ENCODE results near the gene VWF. TPM values are rescaled to one million over a fixed set of nuclear protein-coding genes. Genes with fewer than 3 reads are reported as not detected.

VWF gene
- total and polyA plus RNA-seq, 2 donors (not counting 1 experiment from before 2014, with no cell fraction given) = not detected

GRCh38 chr12:5904969-5905368, 219.5 kb downstream of the VWF start:
- Histone ChIP-seq H2AFZ (ENCODE audit: insufficient read depth, low read depth, low read length, poor library complexity, severe bottlenecking) (no peak overlapping the region), H3K9ac (ENCODE audit: low read length) (no peak overlapping the region), H3K4me1 (ENCODE audit: control insufficient read depth in 2 of 2, insufficient read depth in 2 of 2, low read length in 2 of 2) (no peaks in the 10 kb centered on the region), H3K9me3 (ENCODE audit: control extremely low read depth in 1 of 3, control insufficient read depth in 2 of 3, insufficient read depth in 1 of 3, low read length in 2 of 3) (peaks cover 0 to 2% (median 0%) of the 10 kb centered on the region in 3 donors), H4K20me1 (ENCODE audit: control insufficient read depth, insufficient read depth, low read length, poor library complexity, severe bottlenecking) (no peaks in the 10 kb centered on the region), H3K36me3 (replicated peaks in 1 of 2; ENCODE audit: control extremely low read depth in 1 of 2, control insufficient read depth in 1 of 2, extremely low read depth in 1 of 2, insufficient read depth in 2 of 2, low read length in 1 of 2) (no peaks in the 10 kb centered on the region), H3K27me3 (replicated peaks in 1 of 4; ENCODE audit: control extremely low read depth in 1 of 4, control insufficient read depth in 3 of 4, insufficient read depth in 4 of 4, low read length in 3 of 4) (no peaks in the 10 kb centered on the region), H3K4me3 (ENCODE audit: control extremely low read depth in 1 of 5, extremely low read depth in 1 of 5, insufficient read depth in 1 of 5, low read depth in 2 of 5, low read length in 4 of 5) (no peak overlapping the region), H3K4me2 (replicated peaks; ENCODE audit: low read depth, low read length, poor library complexity, severe bottlenecking) (no peak overlapping the region), H3K27ac (ENCODE audit: low read length in 2 of 2) (no peak overlapping the region), H3K79me2 (ENCODE audit: control insufficient read depth, insufficient read depth, low read length) (no peaks in the 10 kb centered on the region)
- POLR2A ChIA-PET = no interaction called here
- H3K4me3 Mint-ChIP-seq = no peak overlapping the region
- DNase-seq = no peak
- 84% methylated on average over 5 of the region's 6 CpGs for WGBS (ENCODE audit: insufficient coverage)
- no peaks in the 10 kb centered on the region for H3K4me1 Mint-ChIP-seq
- no peak for TF ChIP-seq EZH2 (IDR thresholded peaks at IDR 0.05; ENCODE audit: borderline replicate concordance, insufficient read depth, low read depth, low read length, poor library complexity, severe bottlenecking)
- TF ChIP-seq, protein P1, sequence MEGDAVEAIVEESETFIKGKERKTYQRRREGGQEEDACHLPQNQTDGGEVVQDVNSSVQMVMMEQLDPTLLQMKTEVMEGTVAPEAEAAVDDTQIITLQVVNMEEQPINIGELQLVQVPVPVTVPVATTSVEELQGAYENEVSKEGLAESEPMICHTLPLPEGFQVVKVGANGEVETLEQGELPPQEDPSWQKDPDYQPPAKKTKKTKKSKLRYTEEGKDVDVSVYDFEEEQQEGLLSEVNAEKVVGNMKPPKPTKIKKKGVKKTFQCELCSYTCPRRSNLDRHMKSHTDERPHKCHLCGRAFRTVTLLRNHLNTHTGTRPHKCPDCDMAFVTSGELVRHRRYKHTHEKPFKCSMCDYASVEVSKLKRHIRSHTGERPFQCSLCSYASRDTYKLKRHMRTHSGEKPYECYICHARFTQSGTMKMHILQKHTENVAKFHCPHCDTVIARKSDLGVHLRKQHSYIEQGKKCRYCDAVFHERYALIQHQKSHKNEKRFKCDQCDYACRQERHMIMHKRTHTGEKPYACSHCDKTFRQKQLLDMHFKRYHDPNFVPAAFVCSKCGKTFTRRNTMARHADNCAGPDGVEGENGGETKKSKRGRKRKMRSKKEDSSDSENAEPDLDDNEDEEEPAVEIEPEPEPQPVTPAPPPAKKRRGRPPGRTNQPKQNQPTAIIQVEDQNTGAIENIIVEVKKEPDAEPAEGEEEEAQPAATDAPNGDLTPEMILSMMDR (IDR thresholded peaks at IDR 0.05) = no peak
- ATAC-seq (ENCODE audit: low read depth) = no peak
- CTCF ChIA-PET = no interaction called here
- no peak overlapping the region for H3K27ac Mint-ChIP-seq
- intact Hi-C loops (cut with micrococcal nuclease) = no loop called here
- H3K9me3 Mint-ChIP-seq (ENCODE audit: insufficient read depth) = no peaks in the 10 kb centered on the region
- H3K27me3 Mint-ChIP-seq = peaks cover 20% of the 10 kb centered on the region

DNA sequence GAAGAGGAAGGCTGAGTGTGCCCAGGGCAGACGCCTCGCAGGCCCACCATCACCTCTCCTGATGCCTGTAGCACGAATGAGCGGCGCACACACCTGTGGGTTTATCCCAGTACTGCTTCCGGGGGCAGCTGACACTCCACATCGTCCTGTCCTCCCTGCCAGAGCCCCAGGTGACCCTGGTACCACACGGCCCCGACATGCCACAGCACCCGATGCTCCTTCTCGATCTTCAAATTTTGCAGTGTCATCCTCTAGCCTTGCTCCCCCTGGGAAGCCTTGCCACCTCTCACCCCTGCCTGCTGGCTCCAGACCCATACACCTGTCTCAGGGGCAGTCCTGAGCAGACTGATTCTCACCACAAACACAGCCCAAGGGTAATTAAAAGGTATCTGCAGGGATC, 220.0 kb downstream of the VWF start:
- Histone ChIP-seq H3K9ac (ENCODE audit: low read length) (no peak overlapping the region), H2AFZ (ENCODE audit: insufficient read depth, low read depth, low read length, poor library complexity, severe bottlenecking) (no peak overlapping the region), H3K4me2 (replicated peaks; ENCODE audit: low read depth, low read length, poor library complexity, severe bottlenecking) (no peak overlapping the region), H3K27me3 (replicated peaks in 1 of 4; ENCODE audit: control extremely low read depth in 1 of 4, control insufficient read depth in 3 of 4, insufficient read depth in 4 of 4, low read length in 3 of 4) (peaks cover 0 to 2% (median 0%) of the 10 kb centered on the region in 4 experiments), H3K9me3 (ENCODE audit: control extremely low read depth in 1 of 3, control insufficient read depth in 2 of 3, insufficient read depth in 1 of 3, low read length in 2 of 3) (peaks cover 0 to 2% (median 0%) of the 10 kb centered on the region in 3 donors), H3K36me3 (replicated peaks in 1 of 2; ENCODE audit: control extremely low read depth in 1 of 2, control insufficient read depth in 1 of 2, extremely low read depth in 1 of 2, insufficient read depth in 2 of 2, low read length in 1 of 2) (no peaks in the 10 kb centered on the region), H3K4me1 (ENCODE audit: control insufficient read depth in 2 of 2, insufficient read depth in 2 of 2, low read length in 2 of 2) (no peaks in the 10 kb centered on the region), H4K20me1 (ENCODE audit: control insufficient read depth, insufficient read depth, low read length, poor library complexity, severe bottlenecking) (no peaks in the 10 kb centered on the region), H3K27ac (ENCODE audit: low read length in 2 of 2) (no peak overlapping the region), H3K79me2 (ENCODE audit: control insufficient read depth, insufficient read depth, low read length) (no peaks in the 10 kb centered on the region), H3K4me3 (ENCODE audit: control extremely low read depth in 1 of 5, extremely low read depth in 1 of 5, insufficient read depth in 1 of 5, low read depth in 2 of 5, low read length in 4 of 5) (no peak overlapping the region)
- Mint-ChIP-seq H3K9me3 (ENCODE audit: insufficient read depth) (no peaks in the 10 kb centered on the region), H3K4me1 (no peaks in the 10 kb centered on the region), H3K27me3 (peaks cover 20% of the 10 kb centered on the region), H3K27ac (no peak overlapping the region), H3K4me3 (no peak overlapping the region)
- no peak for TF ChIP-seq EZH2 (IDR thresholded peaks at IDR 0.05; ENCODE audit: borderline replicate concordance, insufficient read depth, low read depth, low read length, poor library complexity, severe bottlenecking)
- TF ChIP-seq, protein P1 (IDR thresholded peaks at IDR 0.05) = no peak
- POLR2A ChIA-PET = no interaction called here
- ATAC-seq (ENCODE audit: low read depth) = no peak
- CTCF ChIA-PET = no interaction called here
- WGBS (ENCODE audit: insufficient coverage) = 81% methylated on average over 10 of the region's 11 CpGs
- intact Hi-C loops (cut with micrococcal nuclease) = no loop called here
- DNase-seq = no peak
